Astrocyte (in vitro differentiated cells and primary cell): ENCODE measurements around the gene DYNLT2.

ENCODE experiments used
- EZH2 ChIP-seq: IDR thresholded peaks from 2 replicates; pipeline ENCODE4 v1.6.1; 2012; ENCODE audit warnings: mild to moderate bottlenecking, low read length, inconsistent platforms; ENCODE audit not compliant: insufficient read depth
- TF ChIP-seq, protein P1 (sequence below): IDR thresholded peaks from 2 replicates; pipeline ENCODE4 v1.5.1; 2011; ENCODE audit warnings: low read depth, mild to moderate bottlenecking, inconsistent platforms, low read length, moderate library complexity; ENCODE audit not compliant: insufficient read depth

DNA sequence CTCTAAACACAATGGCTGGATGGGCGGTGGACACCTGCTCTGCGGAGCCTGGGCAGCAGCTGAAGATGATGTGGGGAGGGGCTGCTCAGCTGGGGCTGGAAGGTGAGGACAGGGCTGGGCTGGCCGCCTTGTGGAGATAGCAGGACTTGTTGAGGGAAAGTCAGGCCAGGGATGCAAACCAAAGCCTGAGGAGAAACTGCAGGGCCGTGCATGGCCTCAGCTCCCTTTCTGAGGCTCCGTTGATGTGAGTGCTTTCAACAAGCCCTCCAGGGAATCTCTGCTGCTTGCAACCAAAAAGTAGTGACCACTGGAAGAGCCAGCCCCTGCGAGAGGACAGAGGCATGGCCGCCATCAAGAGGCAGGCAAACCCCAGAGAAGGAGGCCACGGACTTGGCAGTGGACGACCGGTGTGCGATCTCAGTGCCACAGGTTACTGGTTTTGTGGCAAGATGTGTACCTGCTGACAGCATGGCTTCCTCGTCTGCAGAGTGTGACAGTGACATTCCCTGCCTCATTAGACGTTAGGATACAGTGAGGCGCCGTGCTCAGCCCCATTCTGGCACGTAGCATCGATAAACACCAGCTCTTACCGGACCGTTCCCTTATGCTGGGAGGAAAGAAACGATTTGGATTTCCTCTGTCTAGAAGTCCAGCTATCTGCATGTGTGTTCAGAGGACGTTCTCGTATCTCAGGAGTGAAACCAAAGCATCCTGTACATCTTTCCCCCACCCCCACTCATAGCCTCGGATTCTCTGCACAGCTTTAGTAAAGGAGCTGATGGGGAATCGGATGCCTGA, 38.0 kb upstream of the DYNLT2 start:
- TF ChIP-seq, protein P1, sequence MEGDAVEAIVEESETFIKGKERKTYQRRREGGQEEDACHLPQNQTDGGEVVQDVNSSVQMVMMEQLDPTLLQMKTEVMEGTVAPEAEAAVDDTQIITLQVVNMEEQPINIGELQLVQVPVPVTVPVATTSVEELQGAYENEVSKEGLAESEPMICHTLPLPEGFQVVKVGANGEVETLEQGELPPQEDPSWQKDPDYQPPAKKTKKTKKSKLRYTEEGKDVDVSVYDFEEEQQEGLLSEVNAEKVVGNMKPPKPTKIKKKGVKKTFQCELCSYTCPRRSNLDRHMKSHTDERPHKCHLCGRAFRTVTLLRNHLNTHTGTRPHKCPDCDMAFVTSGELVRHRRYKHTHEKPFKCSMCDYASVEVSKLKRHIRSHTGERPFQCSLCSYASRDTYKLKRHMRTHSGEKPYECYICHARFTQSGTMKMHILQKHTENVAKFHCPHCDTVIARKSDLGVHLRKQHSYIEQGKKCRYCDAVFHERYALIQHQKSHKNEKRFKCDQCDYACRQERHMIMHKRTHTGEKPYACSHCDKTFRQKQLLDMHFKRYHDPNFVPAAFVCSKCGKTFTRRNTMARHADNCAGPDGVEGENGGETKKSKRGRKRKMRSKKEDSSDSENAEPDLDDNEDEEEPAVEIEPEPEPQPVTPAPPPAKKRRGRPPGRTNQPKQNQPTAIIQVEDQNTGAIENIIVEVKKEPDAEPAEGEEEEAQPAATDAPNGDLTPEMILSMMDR, result no peak
- TF ChIP-seq EZH2, result no peak
